ENCODE results near the gene EFNA2. TPM values are rescaled to one million over a fixed set of nuclear protein-coding genes. Genes with fewer than 3 reads are reported as not detected.

Gene EFNA2
- total and polyA plus RNA-seq, 2 of the 8 experiments (the other 6 are each of a cell fraction or from before 2014, with no cell fraction given), result 4.0 to 7.0 TPM

GRCh38 chr19:1296575-1297271 is 11.1 kb downstream of the EFNA2 start:
- no peak overlapping the region for H3K18ac ChIP-seq (ENCODE audit: extremely low read depth, low read length)
- H3K79me2 ChIP-seq (ENCODE audit: control insufficient read depth in 1 of 2, insufficient read depth in 2 of 2, low read length in 2 of 2), result no peaks in the 10 kb centered on the region
- no peak overlapping the region for H3K23ac ChIP-seq (ENCODE audit: insufficient read length)
- H3K56ac ChIP-seq (replicated peaks; ENCODE audit: insufficient read length, low read depth, low read length), result no peak overlapping the region
- FAIRE-seq (no peak), DNase-seq (ENCODE audit: low read depth in 1 of 2, low spot score in 2 of 2) (no peak)
- no peak overlapping the region for H2BK15ac ChIP-seq (ENCODE audit: low read length)
- no peaks in the 10 kb centered on the region for H3K9me3 ChIP-seq (ENCODE audit: insufficient read depth in 2 of 2, low read depth in 1 of 2, low read length in 1 of 2)
- peaks cover 5 to 7% of the 10 kb centered on the region in 2 experiments for H4K20me1 ChIP-seq (replicated peaks in 1 of 2; ENCODE audit: control insufficient read depth in 1 of 2, insufficient read depth in 2 of 2, low read length in 2 of 2)
- H2AFZ ChIP-seq (ENCODE audit: low read length), result no peak overlapping the region
- H2BK120ac ChIP-seq (replicated peaks; ENCODE audit: low read depth, low read length), result no peak overlapping the region
- no peak overlapping the region for H3K27ac ChIP-seq (ENCODE audit: low read depth, low read length)
- peaks cover 0 to 6% (median under 1%) of the 10 kb centered on the region in 4 experiments; a peak in 4 of 7 replicates for H3K4me1 ChIP-seq (replicated peaks in 1 of 4; ENCODE audit: control insufficient read depth in 3 of 4, insufficient read depth in 4 of 4, low read length in 3 of 4)
- no peak overlapping the region for H2BK12ac ChIP-seq (ENCODE audit: low read depth, low read length)
- no peak overlapping the region for H3K4me2 ChIP-seq (ENCODE audit: insufficient read depth in 1 of 2, low read depth in 2 of 2, low read length in 2 of 2)
- H2BK5ac ChIP-seq (ENCODE audit: low read depth, low read length), result no peak overlapping the region
- no peaks in the 10 kb centered on the region for H3K36me3 ChIP-seq (ENCODE audit: control insufficient read depth in 2 of 4, insufficient read depth in 4 of 4, low read length in 3 of 4)
- no peak overlapping the region for H2BK20ac ChIP-seq (ENCODE audit: low read length)
- 0 out of 2 replicates have a peak overlapping the region, but pooled peaks have one; percentile 24 for H2AK5ac ChIP-seq (ENCODE audit: low read depth, low read length)
- TF ChIP-seq JUND (IDR thresholded peaks at IDR 0.05; ENCODE audit: low read length) (no peak), POLR2AphosphoS5 (IDR thresholded peaks at IDR 0.05; ENCODE audit: low read depth, low read length) (no peak), TBP (IDR thresholded peaks at IDR 0.05; ENCODE audit: low read depth, low read length) (no peak), POLR2A (IDR thresholded peaks at IDR 0.05; ENCODE audit: control extremely low read depth in 1 of 2, low read depth in 2 of 2, low read length in 2 of 2) (no peak), BRCA1 (IDR thresholded peaks at IDR 0.05; ENCODE audit: low read depth, low read length) (no peak), ATF3 (IDR thresholded peaks at IDR 0.05; ENCODE audit: insufficient read depth, low read depth, low read length) (no peak), RNF2 (IDR thresholded peaks at IDR 0.05; ENCODE audit: borderline replicate concordance, low read depth, low read length, missing control alignments, poor library complexity, severe bottlenecking) (no peak), POU5F1 (IDR thresholded peaks at IDR 0.05; ENCODE audit: low read depth, low read length) (no peak), CBX8 (IDR thresholded peaks at IDR 0.05; ENCODE audit: borderline replicate concordance, low read depth, low read length) (no peak), EP300 (IDR thresholded peaks at IDR 0.05; ENCODE audit: borderline replicate concordance in 1 of 2, low read depth in 2 of 2, low read length in 2 of 2) (no peak), NRF1 (IDR thresholded peaks at IDR 0.05; ENCODE audit: low read depth, low read length) (no peak), MAFK (IDR thresholded peaks at IDR 0.05; ENCODE audit: low read depth, low read length) (no peak)
- H3K27me3 ChIP-seq (replicated peaks in 1 of 4; ENCODE audit: control insufficient read depth in 3 of 4, extremely low read depth in 1 of 4, insufficient read depth in 3 of 4, low read length in 3 of 4), result peaks cover 0 to 2% (median 1%) of the 10 kb centered on the region in 4 experiments; a peak in 2 of 7 replicates
- H4K5ac ChIP-seq (ENCODE audit: insufficient read length, low read depth, low read length), result no peak overlapping the region
- ChIA-PET CTCF (ENCODE audit: partially characterized antibody) (interaction anchor here (1.0 kb wide), 1 partner anchor 103 kb away, joined by 3 read pairs; no protein-coding TSS in a partner anchor), POLR2A (ENCODE audit: partially characterized antibody) (interaction anchor here (1.8 kb wide), 1 partner anchor 27 kb away, joined by 8 read pairs; the partner anchor contains the start of gene CIRBP)
- peaks cover 2% of the 10 kb centered on the region; the same call in 1 of the 2 replicates for H3K79me1 ChIP-seq (ENCODE audit: low read depth, low read length)
- H3K4me3 ChIP-seq (ENCODE audit: extremely low read depth in 1 of 4, insufficient read depth in 2 of 4, low read depth in 3 of 4, low read length in 4 of 4), result no peak overlapping the region
- no peaks in the 10 kb centered on the region; the same call in 1 of the 2 replicates for H3K23me2 ChIP-seq (ENCODE audit: low read depth, low read length)
- no peak overlapping the region for H3K4ac ChIP-seq (replicated peaks; ENCODE audit: insufficient read length, low read depth, low read length)
- no peak overlapping the region for H3K9ac ChIP-seq (replicated peaks in 1 of 4; ENCODE audit: extremely low read depth in 1 of 4, low read depth in 3 of 4, low read length in 3 of 4)
- 94% methylated on average over 15 of the region's 24 CpGs; no CpG with 5 or more reads in 1 of the 2 experiments for WGBS, 2 experiments (ENCODE audit: extremely low coverage in 1 of 2, insufficient coverage in 1 of 2, insufficient read length in 1 of 2, insufficient replicate concordance in 2 of 2, low coverage in 1 of 2, low lambda C conversion rate in 2 of 2, missing lambda C conversion rate in 1 of 2)
- peak overlapping the region; percentile 46; the same call in 1 of the 2 replicates for H4K8ac ChIP-seq (ENCODE audit: extremely low read depth, insufficient read depth, low read length)
- no peak overlapping the region for H3K14ac ChIP-seq (ENCODE audit: insufficient read length)
- no peak overlapping the region for H4K91ac ChIP-seq (replicated peaks; ENCODE audit: insufficient read length, low read length)
